WTC11 (cell line): ENCODE measurements around the gene TGFBR2. TPM values are rescaled to one million over a fixed set of nuclear protein-coding genes. Genes with fewer than 3 reads are reported as not detected.

ENCODE experiments used
- ATAC-seq: fragments of 200-7000 bp; cut with Tn5 transposase; 2 replicates; pipeline ENCODE4 v1.10.0; 2021; ENCODE audit warnings: mild to moderate bottlenecking, moderate library complexity
- CTCF ChIA-PET: fragments of 300-600 bp; sonication (Branson Sonifier 250); formaldehyde crosslinking; loops from one replicate; lab custom pipeline; 2021; ENCODE audit warnings: antibody characterized with exemption; lab: Charles Lee
- POLR2A ChIA-PET: fragments of 350-600 bp; sonication (Branson Sonifier 250); formaldehyde crosslinking; loops from one replicate; lab custom pipeline; 2021; ENCODE audit warnings: antibody characterized with exemption; lab: Charles Lee
- DNase-seq: peaks from one replicate; pipeline ENCODE4 v3.0.0; 2021; ENCODE audit warnings: low spot score
- H3K27ac Mint-ChIP-seq: 2 replicates; pipeline ENCODE4 v1.8.0; 2021; ENCODE audit warnings: mixed read lengths
- H3K27me3 Mint-ChIP-seq: 2 replicates; pipeline ENCODE4 v1.8.0; 2021; ENCODE audit warnings: low read depth, mild to moderate bottlenecking, moderate library complexity, mixed read lengths
- H3K36me3 Mint-ChIP-seq: 2 replicates; pipeline ENCODE4 v1.8.0; 2021; ENCODE audit warnings: mixed read lengths
- H3K4me1 Mint-ChIP-seq: 2 replicates; pipeline ENCODE4 v1.8.0; 2022; ENCODE audit warnings: mixed read lengths
- H3K4me3 Mint-ChIP-seq: 2 replicates; pipeline ENCODE4 v1.8.0; 2021; ENCODE audit warnings: mild to moderate bottlenecking, moderate library complexity, mixed read lengths
- H3K9me3 Mint-ChIP-seq: 2 replicates; pipeline ENCODE4 v1.8.0; 2021; ENCODE audit warnings: mixed read lengths
- ATF1 ChIP-seq: sonication (generic); formaldehyde crosslinking; IDR thresholded peaks from 2 replicates; pipeline ENCODE4 v1.8.1; 2023; ENCODE audit warnings: mild to moderate bottlenecking, moderate library complexity, missing genetic modification reagents
- ELF4 ChIP-seq: sonication (generic); formaldehyde crosslinking; IDR thresholded peaks from 2 replicates; pipeline ENCODE4 v1.8.1; 2022; ENCODE audit warnings: low read depth, mild to moderate bottlenecking, moderate library complexity, missing genetic modification reagents
- FOXP1 ChIP-seq: sonication (generic); formaldehyde crosslinking; IDR thresholded peaks from 2 replicates; pipeline ENCODE4 v1.8.0; 2022; ENCODE audit warnings: missing genetic modification reagents, mild to moderate bottlenecking, moderate library complexity, borderline replicate concordance
- JUN ChIP-seq: sonication (generic); formaldehyde crosslinking; IDR thresholded peaks from 2 replicates; pipeline ENCODE4 v1.8.0; 2023; ENCODE audit warnings: mild to moderate bottlenecking, missing genetic modification reagents
- SOX15 ChIP-seq: fragments of 250-450 bp; sonication (Bioruptor Pico); IDR thresholded peaks from 2 replicates; pipeline ENCODE4 v1.9.0; 2021; ENCODE audit warnings: mild to moderate bottlenecking
- SP1 ChIP-seq: sonication (generic); formaldehyde crosslinking; conservative IDR thresholded peaks from 2 replicates; pipeline ENCODE4 v1.8.1; 2022; ENCODE audit warnings: missing genetic modification reagents
- ZNF219 ChIP-seq: sonication (generic); formaldehyde crosslinking; IDR thresholded peaks from 2 replicates; pipeline ENCODE4 v1.8.0; 2023; ENCODE audit warnings: missing genetic modification reagents, mild to moderate bottlenecking, borderline replicate concordance
- ZNF263 ChIP-seq: sonication (generic); formaldehyde crosslinking; IDR thresholded peaks from 2 replicates; pipeline ENCODE4 v1.8.1; 2022; ENCODE audit warnings: low read depth, mild to moderate bottlenecking, moderate library complexity, missing genetic modification reagents
- ZNF416 ChIP-seq: fragments of 250-450 bp; sonication (Bioruptor Pico); IDR thresholded peaks from 2 replicates; pipeline ENCODE4 v1.9.0; 2021; ENCODE audit warnings: mild to moderate bottlenecking, inconsistent platforms
- ZNF423 ChIP-seq: fragments of 250-450 bp; sonication (Bioruptor Pico); IDR thresholded peaks from 2 replicates; pipeline ENCODE4 v2.1.2; 2022; ENCODE audit warnings: mild to moderate bottlenecking, moderate library complexity
- total RNA-seq: library from RNA; stranded (reverse); gene quantifications from 3 replicates; pipeline ENCODE4 v1.2.3, GENCODE V29; 2021
- TF ChIP-seq, protein P1 (sequence below): sonication (generic); formaldehyde crosslinking; IDR thresholded peaks from 2 replicates; pipeline ENCODE4 v1.8.0; 2022; ENCODE audit warnings: mild to moderate bottlenecking, missing genetic modification reagents
- TF ChIP-seq, protein P2 (sequence below): sonication (generic); formaldehyde crosslinking; IDR thresholded peaks from 2 replicates; pipeline ENCODE4 v1.8.1; 2023; ENCODE audit warnings: mild to moderate bottlenecking, missing genetic modification reagents, moderate library complexity
- TF ChIP-seq, protein P3 (sequence below): sonication (generic); formaldehyde crosslinking; IDR thresholded peaks from 2 replicates; pipeline ENCODE4 v1.8.1; 2023; ENCODE audit warnings: mild to moderate bottlenecking, missing genetic modification reagents
- TF ChIP-seq, protein P4 (sequence below): sonication (generic); formaldehyde crosslinking; IDR thresholded peaks from 2 replicates; pipeline ENCODE4 v1.8.1; 2023; ENCODE audit warnings: mild to moderate bottlenecking, missing genetic modification reagents
- TF ChIP-seq, protein P5 (sequence below): sonication (generic); formaldehyde crosslinking; IDR thresholded peaks from 2 replicates; pipeline ENCODE4 v1.8.0; 2023; ENCODE audit warnings: mild to moderate bottlenecking, missing genetic modification reagents

TGFBR2 gene
- total RNA-seq, 1 experiment from 2014 or later: 9.6 TPM

DNA sequence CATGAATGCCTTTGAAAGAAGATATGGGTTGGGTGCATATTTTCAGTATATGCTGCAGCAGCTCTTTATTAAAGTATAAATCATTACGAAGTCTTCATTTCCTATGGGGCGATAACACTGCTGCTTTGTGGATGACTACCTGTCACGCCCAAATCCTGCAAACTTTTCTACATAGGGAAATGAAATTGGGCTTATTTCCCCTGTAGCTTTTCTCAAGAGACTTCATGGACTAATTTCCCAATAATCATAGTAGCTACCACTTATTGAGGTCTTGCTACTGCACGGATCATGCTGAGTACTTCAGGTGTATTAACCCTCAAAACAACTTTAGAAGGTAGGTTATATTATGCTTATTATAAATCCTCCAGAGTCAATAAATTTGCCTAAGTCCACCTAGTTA, 8.0 kb downstream of the TGFBR2 start:
- CTCF ChIA-PET: no interaction called here
- no peak overlapping the region for H3K4me3 Mint-ChIP-seq
- H3K27me3 Mint-ChIP-seq: no peaks in the 10 kb centered on the region
- peaks cover 62% of the 10 kb centered on the region for H3K4me1 Mint-ChIP-seq
- no peak for DNase-seq
- H3K27ac Mint-ChIP-seq: no peak overlapping the region
- H3K36me3 Mint-ChIP-seq: 0 out of 2 replicates have a peak, but pooled peaks cover 3% of the 10 kb centered on the region
- H3K9me3 Mint-ChIP-seq: no peaks in the 10 kb centered on the region
- POLR2A ChIA-PET: no interaction called here
- no peak for ATAC-seq
- TF ChIP-seq ZNF219 (CRISPR knock-in tag): no peak
- TF ChIP-seq JUN (CRISPR knock-in tag): no peak
- no peak for TF ChIP-seq SP1 (CRISPR knock-in tag)
- no peak for TF ChIP-seq ELF4
- TF ChIP-seq ATF1 (CRISPR knock-in tag): no peak
- TF ChIP-seq, all 79 proteins: peak for 0

DNA sequence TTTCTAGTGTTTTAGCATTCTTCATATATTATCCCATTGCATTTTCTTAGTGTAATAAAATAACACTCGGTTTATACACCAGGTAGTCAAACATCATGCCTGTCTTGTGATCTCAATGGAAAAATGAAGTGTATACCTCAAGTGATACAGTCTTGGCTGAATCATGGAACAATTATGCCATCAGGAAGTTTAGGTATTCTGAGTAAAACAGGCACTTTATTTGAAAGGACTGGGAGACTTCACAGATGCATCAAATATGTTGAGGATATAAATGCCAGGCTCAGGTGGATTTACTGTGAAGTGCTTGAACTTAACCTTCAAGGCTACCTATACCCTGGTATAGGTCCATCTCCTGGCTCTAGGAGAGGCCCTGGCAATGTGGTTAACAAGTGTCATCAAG, 8.5 kb downstream of the TGFBR2 start:
- no peaks in the 10 kb centered on the region for H3K27me3 Mint-ChIP-seq
- H3K4me3 Mint-ChIP-seq: no peak overlapping the region
- ChIA-PET CTCF (interaction anchor here (0.6 kb wide), 1 partner anchor 89 kb away, joined by 4 read pairs; no protein-coding TSS in a partner anchor), POLR2A (no interaction called here)
- no peak overlapping the region for H3K27ac Mint-ChIP-seq
- ATAC-seq (no peak), DNase-seq (no peak)
- H3K36me3 Mint-ChIP-seq: 0 out of 2 replicates have a peak, but pooled peaks cover 6% of the 10 kb centered on the region
- H3K9me3 Mint-ChIP-seq: no peaks in the 10 kb centered on the region
- H3K4me1 Mint-ChIP-seq: peaks cover 61% of the 10 kb centered on the region
- TF ChIP-seq ZNF416 (no peak), FOXP1 (no peak), ZNF263 (no peak), SP1 (CRISPR knock-in tag) (no peak), ZNF423 (CRISPR knock-in tag) (no peak), SOX15 (no peak)
- TF ChIP-seq, protein P1, sequence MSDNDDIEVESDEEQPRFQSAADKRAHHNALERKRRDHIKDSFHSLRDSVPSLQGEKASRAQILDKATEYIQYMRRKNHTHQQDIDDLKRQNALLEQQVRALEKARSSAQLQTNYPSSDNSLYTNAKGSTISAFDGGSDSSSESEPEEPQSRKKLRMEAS (CRISPR knock-in tag): no peak
- TF ChIP-seq, protein P2, sequence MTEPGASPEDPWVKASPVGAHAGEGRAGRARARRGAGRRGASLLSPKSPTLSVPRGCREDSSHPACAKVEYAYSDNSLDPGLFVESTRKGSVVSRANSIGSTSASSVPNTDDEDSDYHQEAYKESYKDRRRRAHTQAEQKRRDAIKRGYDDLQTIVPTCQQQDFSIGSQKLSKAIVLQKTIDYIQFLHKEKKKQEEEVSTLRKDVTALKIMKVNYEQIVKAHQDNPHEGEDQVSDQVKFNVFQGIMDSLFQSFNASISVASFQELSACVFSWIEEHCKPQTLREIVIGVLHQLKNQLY (CRISPR knock-in tag): no peak

DNA sequence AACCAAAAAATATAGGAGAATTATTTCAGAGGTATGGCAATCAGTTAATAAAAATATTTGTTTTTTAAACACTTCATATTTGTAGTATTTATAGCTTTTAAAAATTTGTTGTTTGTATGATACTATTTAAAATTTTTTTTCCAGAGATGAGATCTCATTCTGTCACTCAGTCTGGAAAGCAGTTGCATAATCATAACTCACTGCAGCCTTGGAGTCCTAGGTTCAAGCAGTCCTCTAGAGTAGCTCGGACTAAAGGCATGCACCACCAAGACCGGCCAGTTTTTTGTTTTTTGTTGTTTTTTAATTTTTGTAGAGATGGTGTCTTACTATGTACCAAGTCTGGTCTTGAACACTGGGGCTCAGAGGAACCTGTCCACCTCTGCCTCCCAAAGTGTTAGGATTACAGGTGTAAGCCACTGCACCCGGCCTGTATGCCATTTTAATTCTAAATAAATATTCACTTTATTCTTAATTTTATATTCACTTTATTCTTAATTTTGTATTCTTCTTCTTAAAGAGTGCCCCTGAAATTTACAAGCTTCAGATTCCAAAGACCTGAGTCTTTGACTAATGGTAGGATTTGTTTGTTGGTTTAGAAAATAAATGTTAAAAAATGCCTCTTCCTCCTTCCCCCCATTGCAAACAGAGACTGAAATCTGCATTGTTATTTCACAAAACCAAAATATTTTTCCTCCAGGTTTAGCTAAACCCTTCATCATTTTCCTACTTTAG, 9.4 kb downstream of the TGFBR2 start:
- H3K9me3 Mint-ChIP-seq: no peaks in the 10 kb centered on the region
- TF ChIP-seq, protein P3, sequence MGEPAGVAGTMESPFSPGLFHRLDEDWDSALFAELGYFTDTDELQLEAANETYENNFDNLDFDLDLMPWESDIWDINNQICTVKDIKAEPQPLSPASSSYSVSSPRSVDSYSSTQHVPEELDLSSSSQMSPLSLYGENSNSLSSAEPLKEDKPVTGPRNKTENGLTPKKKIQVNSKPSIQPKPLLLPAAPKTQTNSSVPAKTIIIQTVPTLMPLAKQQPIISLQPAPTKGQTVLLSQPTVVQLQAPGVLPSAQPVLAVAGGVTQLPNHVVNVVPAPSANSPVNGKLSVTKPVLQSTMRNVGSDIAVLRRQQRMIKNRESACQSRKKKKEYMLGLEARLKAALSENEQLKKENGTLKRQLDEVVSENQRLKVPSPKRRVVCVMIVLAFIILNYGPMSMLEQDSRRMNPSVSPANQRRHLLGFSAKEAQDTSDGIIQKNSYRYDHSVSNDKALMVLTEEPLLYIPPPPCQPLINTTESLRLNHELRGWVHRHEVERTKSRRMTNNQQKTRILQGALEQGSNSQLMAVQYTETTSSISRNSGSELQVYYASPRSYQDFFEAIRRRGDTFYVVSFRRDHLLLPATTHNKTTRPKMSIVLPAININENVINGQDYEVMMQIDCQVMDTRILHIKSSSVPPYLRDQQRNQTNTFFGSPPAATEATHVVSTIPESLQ (CRISPR knock-in tag): no peak
- TF ChIP-seq, protein P4, sequence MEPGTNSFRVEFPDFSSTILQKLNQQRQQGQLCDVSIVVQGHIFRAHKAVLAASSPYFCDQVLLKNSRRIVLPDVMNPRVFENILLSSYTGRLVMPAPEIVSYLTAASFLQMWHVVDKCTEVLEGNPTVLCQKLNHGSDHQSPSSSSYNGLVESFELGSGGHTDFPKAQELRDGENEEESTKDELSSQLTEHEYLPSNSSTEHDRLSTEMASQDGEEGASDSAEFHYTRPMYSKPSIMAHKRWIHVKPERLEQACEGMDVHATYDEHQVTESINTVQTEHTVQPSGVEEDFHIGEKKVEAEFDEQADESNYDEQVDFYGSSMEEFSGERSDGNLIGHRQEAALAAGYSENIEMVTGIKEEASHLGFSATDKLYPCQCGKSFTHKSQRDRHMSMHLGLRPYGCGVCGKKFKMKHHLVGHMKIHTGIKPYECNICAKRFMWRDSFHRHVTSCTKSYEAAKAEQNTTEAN: no peak
- TF ChIP-seq, protein P5, sequence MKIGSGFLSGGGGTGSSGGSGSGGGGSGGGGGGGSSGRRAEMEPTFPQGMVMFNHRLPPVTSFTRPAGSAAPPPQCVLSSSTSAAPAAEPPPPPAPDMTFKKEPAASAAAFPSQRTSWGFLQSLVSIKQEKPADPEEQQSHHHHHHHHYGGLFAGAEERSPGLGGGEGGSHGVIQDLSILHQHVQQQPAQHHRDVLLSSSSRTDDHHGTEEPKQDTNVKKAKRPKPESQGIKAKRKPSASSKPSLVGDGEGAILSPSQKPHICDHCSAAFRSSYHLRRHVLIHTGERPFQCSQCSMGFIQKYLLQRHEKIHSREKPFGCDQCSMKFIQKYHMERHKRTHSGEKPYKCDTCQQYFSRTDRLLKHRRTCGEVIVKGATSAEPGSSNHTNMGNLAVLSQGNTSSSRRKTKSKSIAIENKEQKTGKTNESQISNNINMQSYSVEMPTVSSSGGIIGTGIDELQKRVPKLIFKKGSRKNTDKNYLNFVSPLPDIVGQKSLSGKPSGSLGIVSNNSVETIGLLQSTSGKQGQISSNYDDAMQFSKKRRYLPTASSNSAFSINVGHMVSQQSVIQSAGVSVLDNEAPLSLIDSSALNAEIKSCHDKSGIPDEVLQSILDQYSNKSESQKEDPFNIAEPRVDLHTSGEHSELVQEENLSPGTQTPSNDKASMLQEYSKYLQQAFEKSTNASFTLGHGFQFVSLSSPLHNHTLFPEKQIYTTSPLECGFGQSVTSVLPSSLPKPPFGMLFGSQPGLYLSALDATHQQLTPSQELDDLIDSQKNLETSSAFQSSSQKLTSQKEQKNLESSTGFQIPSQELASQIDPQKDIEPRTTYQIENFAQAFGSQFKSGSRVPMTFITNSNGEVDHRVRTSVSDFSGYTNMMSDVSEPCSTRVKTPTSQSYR (CRISPR knock-in tag): no peak
- TF ChIP-seq ZNF416: no peak
- peaks cover 59% of the 10 kb centered on the region for H3K4me1 Mint-ChIP-seq
- ChIA-PET CTCF (interaction anchor here (0.6 to 1.2 kb wide), 2 partner anchors 90 to 416 kb away, joined by 4 read pairs; no protein-coding TSS in a partner anchor), POLR2A (interaction anchor here (0.8 kb wide), 1 partner anchor 66 kb away, joined by 3 read pairs; no protein-coding TSS in a partner anchor)
- peak overlapping the region; percentile 84 for H3K27ac Mint-ChIP-seq
- H3K36me3 Mint-ChIP-seq: 0 out of 2 replicates have a peak, but pooled peaks cover 6% of the 10 kb centered on the region
- no peak overlapping the region for H3K4me3 Mint-ChIP-seq
- DNase-seq (no peak), ATAC-seq (no peak)
- no peaks in the 10 kb centered on the region for H3K27me3 Mint-ChIP-seq
